GM23338 (cell line): Measurements from ENCODE around the gene CRYBG2. TPM values are rescaled to one million over a fixed set of nuclear protein-coding genes. Genes with fewer than 3 reads are reported as not detected.

Experiments used
- ATAC-seq: fragments of 200-7000 bp; cut with Tn5 transposase; 3 replicates; pipeline ENCODE4 v1.9.1; 2020
- DNase-seq: peaks from one replicate; pipeline ENCODE4 v3.0.0-alpha.2; 2015; ENCODE audit warnings: low spot score
- H2AFZ ChIP-seq: fragments of 200-600 bp; sonication (generic); 2 replicates; pipeline ENCODE4 v1.8.0; 2016; ENCODE audit warnings: antibody characterized with exemption, mild to moderate bottlenecking, moderate library complexity
- H3F3A ChIP-seq: fragments of 200-600 bp; sonication (generic); replicated peaks from 2 replicates; pipeline ENCODE4 v1.8.0; 2017; ENCODE audit warnings: antibody characterized with exemption, mixed run types, low read depth
- H3K27ac ChIP-seq: fragments of 200-600 bp; sonication (generic); 2 replicates; pipeline ENCODE4 v1.6.1; 2016; ENCODE audit warnings: low read depth
- H3K27me3 ChIP-seq: fragments of 200-600 bp; sonication (generic); 2 replicates; pipeline ENCODE4 v1.8.0; 2016; ENCODE audit warnings: mild to moderate bottlenecking, mixed run types, moderate library complexity; ENCODE audit not compliant: insufficient read depth
- H3K36me3 ChIP-seq: fragments of 200-600 bp; sonication (generic); 2 replicates; pipeline ENCODE4 v1.8.0; 2016; ENCODE audit warnings: mild to moderate bottlenecking; ENCODE audit not compliant: insufficient read depth
- H3K4me1 ChIP-seq: fragments of 200-600 bp; sonication (generic); 2 replicates; pipeline ENCODE4 v1.8.0; 2016; ENCODE audit warnings: mild to moderate bottlenecking, moderate library complexity; ENCODE audit not compliant: insufficient read depth
- H3K4me2 ChIP-seq: fragments of 200-600 bp; sonication (generic); 2 replicates; pipeline ENCODE4 v1.7.1; 2017; ENCODE audit warnings: mixed run types
- H3K4me3 ChIP-seq: fragments of 200-600 bp; sonication (generic); 2 replicates; pipeline ENCODE4 v1.6.1; 2016; ENCODE audit warnings: mixed run types
- H3K79me2 ChIP-seq: fragments of 200-600 bp; sonication (generic); replicated peaks from 2 replicates; pipeline ENCODE4 v1.8.0; 2017; ENCODE audit warnings: mild to moderate bottlenecking; ENCODE audit not compliant: insufficient read depth
- H3K9me2 ChIP-seq: fragments of 200-600 bp; sonication (generic); 2 replicates; pipeline ENCODE4 v1.8.0; 2017; ENCODE audit not compliant: insufficient read depth
- H4K20me1 ChIP-seq: fragments of 200-600 bp; sonication (generic); replicated peaks from 2 replicates; pipeline ENCODE4 v1.8.0; 2017; ENCODE audit warnings: mild to moderate bottlenecking; ENCODE audit not compliant: insufficient read depth
- H3K27ac Mint-ChIP-seq: 2 replicates; pipeline ENCODE4 v1.8.0; 2020; ENCODE audit warnings: inconsistent platforms, mild to moderate bottlenecking, moderate library complexity, mixed read lengths
- H3K27me3 Mint-ChIP-seq: 3 replicates; pipeline ENCODE4 v1.8.0; 2022; ENCODE audit warnings: low read depth, mild to moderate bottlenecking, moderate library complexity, mixed read lengths, inconsistent platforms; ENCODE audit not compliant: insufficient read depth, poor library complexity
- H3K36me3 Mint-ChIP-seq: 3 replicates; pipeline ENCODE4 v1.8.0; 2021; ENCODE audit warnings: low read depth, mild to moderate bottlenecking, inconsistent platforms, moderate library complexity, mixed read lengths
- H3K4me1 Mint-ChIP-seq: 3 replicates; pipeline ENCODE4 v1.8.0; 2020; ENCODE audit warnings: mild to moderate bottlenecking, inconsistent platforms, mixed read lengths
- H3K4me3 Mint-ChIP-seq: 3 replicates; pipeline ENCODE4 v1.8.0; 2021; ENCODE audit warnings: moderate library complexity, mild to moderate bottlenecking, inconsistent platforms, mixed read lengths
- H3K9me3 Mint-ChIP-seq: 3 replicates; pipeline ENCODE4 v1.8.0; 2020; ENCODE audit warnings: moderate library complexity, mild to moderate bottlenecking, inconsistent platforms, mixed read lengths
- CREB1 ChIP-seq: fragments of 250-450 bp; sonication (Bioruptor Pico); IDR thresholded peaks from 2 replicates; pipeline ENCODE4 v1.5.0; 2020; ENCODE audit warnings: low read depth, mild to moderate bottlenecking, moderate library complexity
- EZH2 ChIP-seq: fragments of 200-600 bp; sonication (generic); IDR thresholded peaks from one replicate; pipeline ENCODE4 v1.8.0; 2017; ENCODE audit warnings: antibody characterized with exemption, mild to moderate bottlenecking, low read depth; ENCODE audit not compliant: unreplicated experiment
- EZH2phosphoT487 ChIP-seq: fragments of 200-600 bp; sonication (generic); IDR thresholded peaks from one replicate; pipeline ENCODE4 v1.8.1; 2018; ENCODE audit warnings: antibody characterized with exemption; ENCODE audit not compliant: unreplicated experiment
- NANOG ChIP-seq: IDR thresholded peaks from 2 replicates; pipeline ENCODE4 v1.6.1; 2016; ENCODE audit warnings: antibody characterized with exemption, borderline replicate concordance
- POLR2AphosphoS5 ChIP-seq: IDR thresholded peaks from 2 replicates; pipeline ENCODE4 v1.6.1; 2016; ENCODE audit warnings: antibody characterized with exemption, low read depth
- ZNF114 ChIP-seq: fragments of 250-450 bp; sonication (Bioruptor Pico); IDR thresholded peaks from 2 replicates; pipeline ENCODE4 v1.5.0; 2020; ENCODE audit warnings: mild to moderate bottlenecking, moderate library complexity
- polyA plus RNA-seq: library from polyadenylated mRNA; unstranded; fragments of >200 nt; fragmentation: Nextera tagmentation; extraction: Ambion mirVana; gene quantifications from 2 replicates; pipeline ENCODE4 v1.2.1, GENCODE V29; 2016
- total RNA-seq: library from RNA; depleted of rRNA; stranded (reverse); fragments of >200 nt; shearing (Covaris generic); gene quantifications from 2 replicates; pipeline ENCODE4 v1.2.3, GENCODE V29; 2014
- TF ChIP-seq, protein P1 (sequence below), 2 experiments: fragments of 200-600 bp in 1 of 2; sonication (generic) in 1 of 2; conservative IDR thresholded peaks; 2 replicates each; pipeline versions ENCODE4 v1.5.1 to v1.6.1; 2016 to 2017; ENCODE audit warnings: antibody characterized with exemption in 2 of 2, low read depth in 2 of 2, mild to moderate bottlenecking in 2 of 2, moderate library complexity in 1 of 2
- TF ChIP-seq, protein P2 (sequence below): IDR thresholded peaks from 2 replicates; pipeline ENCODE4 v1.6.1; 2016; ENCODE audit warnings: antibody characterized with exemption
- TF ChIP-seq, protein P3 (sequence below): fragments of 250-450 bp; sonication (Bioruptor Pico); IDR thresholded peaks from 2 replicates; pipeline ENCODE4 v1.5.0; 2020; ENCODE audit warnings: mild to moderate bottlenecking, moderate library complexity

The CRYBG2 gene
- total and polyA plus RNA-seq, 2 experiments from 2014 or later: 17.6 to 18.4 TPM

DNA sequence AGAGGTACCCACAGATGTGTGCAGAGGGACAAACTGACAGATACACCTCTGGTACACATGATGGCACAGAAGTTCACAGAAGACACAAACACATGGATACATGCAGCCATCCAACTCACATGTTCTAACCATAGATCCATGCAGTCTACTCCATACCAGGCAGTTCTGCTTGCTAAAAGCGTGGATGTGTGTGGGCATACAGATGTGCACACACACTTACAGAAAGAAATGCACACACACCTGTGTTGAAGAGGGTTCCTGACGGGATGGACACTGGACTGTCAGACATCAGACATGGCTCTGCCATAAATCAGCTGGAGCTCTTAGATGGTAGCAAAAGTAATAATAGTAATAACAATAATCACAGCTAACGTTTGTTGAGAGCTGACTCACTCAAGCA, 29.4 kb downstream of the CRYBG2 start:
- no peaks in the 10 kb centered on the region for H3F3A ChIP-seq
- no peak overlapping the region for H3K4me3 Mint-ChIP-seq
- H4K20me1 ChIP-seq: no peaks in the 10 kb centered on the region; the same call in 1 of the 2 replicates
- H3K9me2 ChIP-seq: no peaks in the 10 kb centered on the region
- H3K27ac ChIP-seq: no peak overlapping the region
- peaks cover 8% of the 10 kb centered on the region for H3K36me3 ChIP-seq
- no peak for DNase-seq
- H3K4me2 ChIP-seq: no peak overlapping the region
- H2AFZ ChIP-seq: no peak overlapping the region
- H3K4me3 ChIP-seq: no peak overlapping the region
- H3K4me1 Mint-ChIP-seq: peaks cover 7% of the 10 kb centered on the region
- H3K4me1 ChIP-seq: no peaks in the 10 kb centered on the region; the same call in 1 of the 2 replicates
- H3K27ac Mint-ChIP-seq: no peak overlapping the region
- no peaks in the 10 kb centered on the region for H3K9me3 Mint-ChIP-seq
- H3K79me2 ChIP-seq: no peaks in the 10 kb centered on the region
- peaks cover 40% of the 10 kb centered on the region for H3K36me3 Mint-ChIP-seq
- H3K27me3 Mint-ChIP-seq: peaks cover 4% of the 10 kb centered on the region
- ATAC-seq: no peak
- H3K27me3 ChIP-seq: no peaks in the 10 kb centered on the region
- TF ChIP-seq POLR2AphosphoS5: no peak
- TF ChIP-seq, protein P1, sequence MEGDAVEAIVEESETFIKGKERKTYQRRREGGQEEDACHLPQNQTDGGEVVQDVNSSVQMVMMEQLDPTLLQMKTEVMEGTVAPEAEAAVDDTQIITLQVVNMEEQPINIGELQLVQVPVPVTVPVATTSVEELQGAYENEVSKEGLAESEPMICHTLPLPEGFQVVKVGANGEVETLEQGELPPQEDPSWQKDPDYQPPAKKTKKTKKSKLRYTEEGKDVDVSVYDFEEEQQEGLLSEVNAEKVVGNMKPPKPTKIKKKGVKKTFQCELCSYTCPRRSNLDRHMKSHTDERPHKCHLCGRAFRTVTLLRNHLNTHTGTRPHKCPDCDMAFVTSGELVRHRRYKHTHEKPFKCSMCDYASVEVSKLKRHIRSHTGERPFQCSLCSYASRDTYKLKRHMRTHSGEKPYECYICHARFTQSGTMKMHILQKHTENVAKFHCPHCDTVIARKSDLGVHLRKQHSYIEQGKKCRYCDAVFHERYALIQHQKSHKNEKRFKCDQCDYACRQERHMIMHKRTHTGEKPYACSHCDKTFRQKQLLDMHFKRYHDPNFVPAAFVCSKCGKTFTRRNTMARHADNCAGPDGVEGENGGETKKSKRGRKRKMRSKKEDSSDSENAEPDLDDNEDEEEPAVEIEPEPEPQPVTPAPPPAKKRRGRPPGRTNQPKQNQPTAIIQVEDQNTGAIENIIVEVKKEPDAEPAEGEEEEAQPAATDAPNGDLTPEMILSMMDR (conservative IDR thresholded peaks at IDR 0.05; ENCODE audit: low read depth in 2 of 2): no peak
- no peak for TF ChIP-seq ZNF114

DNA sequence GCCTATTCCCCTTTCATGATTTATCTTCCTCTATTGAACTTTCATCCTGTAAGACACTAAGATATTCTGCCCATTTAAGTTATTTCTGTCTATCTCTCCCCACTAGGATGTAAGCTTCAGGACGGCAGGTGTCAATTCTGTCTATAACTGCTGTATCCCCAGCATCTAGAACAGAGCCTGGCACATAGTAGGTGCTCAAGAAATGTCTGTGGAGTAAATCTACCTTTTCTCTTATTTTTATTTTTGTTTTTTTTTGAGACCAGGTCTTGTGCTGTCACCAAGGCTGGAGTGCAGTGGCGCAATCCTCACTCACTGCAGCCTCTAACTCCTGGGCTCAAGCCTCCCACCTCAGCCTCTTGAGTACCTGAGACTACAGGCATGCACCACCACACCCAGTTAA, 30.5 kb downstream of the CRYBG2 start:
- Histone ChIP-seq H3K4me3 (no peak overlapping the region), H2AFZ (no peak overlapping the region), H3K9me2 (no peaks in the 10 kb centered on the region), H3K27ac (no peak overlapping the region), H3K4me2 (no peak overlapping the region), H3K36me3 (peaks cover 8% of the 10 kb centered on the region), H4K20me1 (no peaks in the 10 kb centered on the region), H3K27me3 (no peaks in the 10 kb centered on the region), H3K79me2 (no peaks in the 10 kb centered on the region), H3K4me1 (peaks cover under 1% of the 10 kb centered on the region; the same call in 1 of the 2 replicates), H3F3A (peaks cover under 1% of the 10 kb centered on the region; the same call in 1 of the 2 replicates)
- Mint-ChIP-seq H3K27ac (no peak overlapping the region), H3K9me3 (no peaks in the 10 kb centered on the region), H3K36me3 (peaks cover 40% of the 10 kb centered on the region), H3K4me1 (peaks cover 7% of the 10 kb centered on the region), H3K27me3 (peaks cover 4% of the 10 kb centered on the region), H3K4me3 (no peak overlapping the region)
- no peak for DNase-seq
- no peak for ATAC-seq
- TF ChIP-seq, protein P2, sequence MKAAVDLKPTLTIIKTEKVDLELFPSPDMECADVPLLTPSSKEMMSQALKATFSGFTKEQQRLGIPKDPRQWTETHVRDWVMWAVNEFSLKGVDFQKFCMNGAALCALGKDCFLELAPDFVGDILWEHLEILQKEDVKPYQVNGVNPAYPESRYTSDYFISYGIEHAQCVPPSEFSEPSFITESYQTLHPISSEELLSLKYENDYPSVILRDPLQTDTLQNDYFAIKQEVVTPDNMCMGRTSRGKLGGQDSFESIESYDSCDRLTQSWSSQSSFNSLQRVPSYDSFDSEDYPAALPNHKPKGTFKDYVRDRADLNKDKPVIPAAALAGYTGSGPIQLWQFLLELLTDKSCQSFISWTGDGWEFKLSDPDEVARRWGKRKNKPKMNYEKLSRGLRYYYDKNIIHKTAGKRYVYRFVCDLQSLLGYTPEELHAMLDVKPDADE: no peak
- no peak for TF ChIP-seq EZH2phosphoT487
- TF ChIP-seq, protein P1 (conservative IDR thresholded peaks at IDR 0.05; ENCODE audit: low read depth in 2 of 2): no peak
- TF ChIP-seq, protein P3, sequence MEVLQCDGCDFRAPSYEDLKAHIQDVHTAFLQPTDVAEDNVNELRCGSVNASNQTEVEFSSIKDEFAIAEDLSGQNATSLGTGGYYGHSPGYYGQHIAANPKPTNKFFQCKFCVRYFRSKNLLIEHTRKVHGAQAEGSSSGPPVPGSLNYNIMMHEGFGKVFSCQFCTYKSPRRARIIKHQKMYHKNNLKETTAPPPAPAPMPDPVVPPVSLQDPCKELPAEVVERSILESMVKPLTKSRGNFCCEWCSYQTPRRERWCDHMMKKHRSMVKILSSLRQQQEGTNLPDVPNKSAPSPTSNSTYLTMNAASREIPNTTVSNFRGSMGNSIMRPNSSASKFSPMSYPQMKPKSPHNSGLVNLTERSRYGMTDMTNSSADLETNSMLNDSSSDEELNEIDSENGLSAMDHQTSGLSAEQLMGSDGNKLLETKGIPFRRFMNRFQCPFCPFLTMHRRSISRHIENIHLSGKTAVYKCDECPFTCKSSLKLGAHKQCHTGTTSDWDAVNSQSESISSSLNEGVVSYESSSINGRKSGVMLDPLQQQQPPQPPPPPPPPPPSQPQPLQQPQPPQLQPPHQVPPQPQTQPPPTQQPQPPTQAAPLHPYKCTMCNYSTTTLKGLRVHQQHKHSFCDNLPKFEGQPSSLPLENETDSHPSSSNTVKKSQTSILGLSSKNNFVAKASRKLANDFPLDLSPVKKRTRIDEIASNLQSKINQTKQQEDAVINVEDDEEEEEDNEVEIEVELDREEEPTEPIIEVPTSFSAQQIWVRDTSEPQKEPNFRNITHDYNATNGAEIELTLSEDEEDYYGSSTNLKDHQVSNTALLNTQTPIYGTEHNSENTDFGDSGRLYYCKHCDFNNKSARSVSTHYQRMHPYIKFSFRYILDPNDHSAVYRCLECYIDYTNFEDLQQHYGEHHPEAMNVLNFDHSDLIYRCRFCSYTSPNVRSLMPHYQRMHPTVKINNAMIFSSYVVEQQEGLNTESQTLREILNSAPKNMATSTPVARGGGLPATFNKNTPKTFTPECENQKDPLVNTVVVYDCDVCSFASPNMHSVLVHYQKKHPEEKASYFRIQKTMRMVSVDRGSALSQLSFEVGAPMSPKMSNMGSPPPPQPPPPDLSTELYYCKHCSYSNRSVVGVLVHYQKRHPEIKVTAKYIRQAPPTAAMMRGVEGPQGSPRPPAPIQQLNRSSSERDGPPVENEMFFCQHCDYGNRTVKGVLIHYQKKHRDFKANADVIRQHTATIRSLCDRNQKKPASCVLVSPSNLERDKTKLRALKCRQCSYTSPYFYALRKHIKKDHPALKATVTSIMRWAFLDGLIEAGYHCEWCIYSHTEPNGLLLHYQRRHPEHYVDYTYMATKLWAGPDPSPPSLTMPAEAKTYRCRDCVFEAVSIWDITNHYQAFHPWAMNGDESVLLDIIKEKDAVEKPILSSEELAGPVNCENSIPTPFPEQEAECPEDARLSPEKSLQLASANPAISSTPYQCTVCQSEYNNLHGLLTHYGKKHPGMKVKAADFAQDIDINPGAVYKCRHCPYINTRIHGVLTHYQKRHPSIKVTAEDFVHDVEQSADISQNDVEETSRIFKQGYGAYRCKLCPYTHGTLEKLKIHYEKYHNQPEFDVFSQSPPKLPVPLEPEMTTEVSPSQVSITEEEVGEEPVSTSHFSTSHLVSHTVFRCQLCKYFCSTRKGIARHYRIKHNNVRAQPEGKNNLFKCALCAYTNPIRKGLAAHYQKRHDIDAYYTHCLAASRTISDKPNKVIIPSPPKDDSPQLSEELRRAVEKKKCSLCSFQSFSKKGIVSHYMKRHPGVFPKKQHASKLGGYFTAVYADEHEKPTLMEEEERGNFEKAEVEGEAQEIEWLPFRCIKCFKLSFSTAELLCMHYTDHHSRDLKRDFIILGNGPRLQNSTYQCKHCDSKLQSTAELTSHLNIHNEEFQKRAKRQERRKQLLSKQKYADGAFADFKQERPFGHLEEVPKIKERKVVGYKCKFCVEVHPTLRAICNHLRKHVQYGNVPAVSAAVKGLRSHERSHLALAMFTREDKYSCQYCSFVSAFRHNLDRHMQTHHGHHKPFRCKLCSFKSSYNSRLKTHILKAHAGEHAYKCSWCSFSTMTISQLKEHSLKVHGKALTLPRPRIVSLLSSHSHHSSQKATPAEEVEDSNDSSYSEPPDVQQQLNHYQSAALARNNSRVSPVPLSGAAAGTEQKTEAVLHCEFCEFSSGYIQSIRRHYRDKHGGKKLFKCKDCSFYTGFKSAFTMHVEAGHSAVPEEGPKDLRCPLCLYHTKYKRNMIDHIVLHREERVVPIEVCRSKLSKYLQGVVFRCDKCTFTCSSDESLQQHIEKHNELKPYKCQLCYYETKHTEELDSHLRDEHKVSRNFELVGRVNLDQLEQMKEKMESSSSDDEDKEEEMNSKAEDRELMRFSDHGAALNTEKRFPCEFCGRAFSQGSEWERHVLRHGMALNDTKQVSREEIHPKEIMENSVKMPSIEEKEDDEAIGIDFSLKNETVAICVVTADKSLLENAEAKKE (CRISPR knock-in tag): no peak
- TF ChIP-seq CREB1 (CRISPR knock-in tag): no peak
- TF ChIP-seq NANOG: no peak
- TF ChIP-seq EZH2: no peak
